ENCODE results near the gene ITGB1.

DNA sequence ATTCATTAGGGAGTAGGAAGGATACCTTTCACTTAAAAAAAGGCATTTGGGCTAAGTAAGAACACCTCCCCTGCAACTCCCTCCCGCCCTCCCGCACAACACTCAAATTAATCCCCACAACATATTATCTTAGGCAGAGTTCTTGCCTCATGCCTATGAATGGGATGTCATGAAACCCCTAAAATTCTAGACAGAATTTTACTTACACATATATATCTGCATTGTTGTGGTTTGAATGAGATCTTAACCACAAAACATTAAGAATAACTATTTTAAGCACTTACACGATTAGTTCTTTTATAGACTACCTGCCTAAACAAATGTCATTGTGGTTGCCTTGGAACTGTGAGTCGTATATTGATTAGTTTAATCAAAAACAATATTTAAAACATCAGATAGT lies 4.5 kb upstream of the ITGB1 start:
- TF ChIP-seq, protein P1, sequence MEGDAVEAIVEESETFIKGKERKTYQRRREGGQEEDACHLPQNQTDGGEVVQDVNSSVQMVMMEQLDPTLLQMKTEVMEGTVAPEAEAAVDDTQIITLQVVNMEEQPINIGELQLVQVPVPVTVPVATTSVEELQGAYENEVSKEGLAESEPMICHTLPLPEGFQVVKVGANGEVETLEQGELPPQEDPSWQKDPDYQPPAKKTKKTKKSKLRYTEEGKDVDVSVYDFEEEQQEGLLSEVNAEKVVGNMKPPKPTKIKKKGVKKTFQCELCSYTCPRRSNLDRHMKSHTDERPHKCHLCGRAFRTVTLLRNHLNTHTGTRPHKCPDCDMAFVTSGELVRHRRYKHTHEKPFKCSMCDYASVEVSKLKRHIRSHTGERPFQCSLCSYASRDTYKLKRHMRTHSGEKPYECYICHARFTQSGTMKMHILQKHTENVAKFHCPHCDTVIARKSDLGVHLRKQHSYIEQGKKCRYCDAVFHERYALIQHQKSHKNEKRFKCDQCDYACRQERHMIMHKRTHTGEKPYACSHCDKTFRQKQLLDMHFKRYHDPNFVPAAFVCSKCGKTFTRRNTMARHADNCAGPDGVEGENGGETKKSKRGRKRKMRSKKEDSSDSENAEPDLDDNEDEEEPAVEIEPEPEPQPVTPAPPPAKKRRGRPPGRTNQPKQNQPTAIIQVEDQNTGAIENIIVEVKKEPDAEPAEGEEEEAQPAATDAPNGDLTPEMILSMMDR (IDR thresholded peaks at IDR 0.05) = no peak
- TF ChIP-seq POLR2A (IDR thresholded peaks at IDR 0.05) = no peak

Measured in lower leg skin (tissue), 3 donors.